ENCODE data around the gene TSPAN11.
"Not testable (repeated sequence)": the region's sequence is repeated elsewhere in the genome, so short reads cannot be mapped to it uniquely, and the experiment has no call there.

Gene TSPAN11

GRCh38 chr12:31018106-31018789, 91.7 kb downstream of the TSPAN11 start:
- TF ChIP-seq TAF1 (IDR thresholded peaks at IDR 0.05; ENCODE audit: borderline replicate concordance, low read depth, low read length): no peak
- TF ChIP-seq POLR2AphosphoS5 (IDR thresholded peaks at IDR 0.05; ENCODE audit: low read depth, low read length): no peak
- TF ChIP-seq POLR2A (IDR thresholded peaks at IDR 0.05; ENCODE audit: low read depth, low read length): no peak
- DNase-seq (ENCODE audit: insufficient read length): no peak
- no peak for FAIRE-seq

DNA sequence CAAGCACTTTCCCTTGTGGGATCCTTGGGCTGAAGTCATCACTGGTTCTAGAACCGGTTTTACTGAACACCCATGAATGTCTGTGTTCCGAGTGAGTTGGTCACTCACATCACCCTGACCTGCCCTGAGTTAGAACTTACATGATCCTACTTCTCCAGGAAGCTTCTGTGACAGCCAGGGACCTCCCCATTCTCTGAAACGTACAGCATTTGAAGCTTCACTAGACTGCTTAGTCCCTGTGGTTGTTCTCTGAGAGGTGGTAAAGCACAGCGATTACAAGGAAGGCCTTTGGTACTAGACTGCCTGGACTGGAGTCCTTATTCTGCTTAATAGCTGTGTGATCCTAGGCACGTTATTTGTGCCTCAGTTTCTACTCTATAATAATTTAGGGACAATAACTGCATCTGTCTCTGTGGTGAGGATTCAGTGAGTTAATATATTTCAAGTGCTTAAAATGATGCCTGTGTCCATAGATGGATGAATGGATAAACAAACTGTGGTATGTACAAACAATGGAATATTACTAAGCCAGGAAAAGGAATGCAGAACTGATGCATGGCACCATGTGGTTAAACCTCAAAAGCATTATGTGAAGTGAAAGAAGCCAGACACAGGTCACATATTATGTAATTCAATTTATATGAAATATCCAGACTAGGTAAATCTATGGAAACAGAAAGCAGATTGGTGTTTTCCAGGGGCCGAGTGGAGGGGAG, 92.4 kb downstream of the TSPAN11 start:
- FAIRE-seq: no peak
- no peak for TF ChIP-seq TAF1 (IDR thresholded peaks at IDR 0.05; ENCODE audit: borderline replicate concordance, low read depth, low read length)
- TF ChIP-seq POLR2AphosphoS5 (IDR thresholded peaks at IDR 0.05; ENCODE audit: low read depth, low read length): no peak
- TF ChIP-seq POLR2A (IDR thresholded peaks at IDR 0.05; ENCODE audit: low read depth, low read length): no peak
- no peak for DNase-seq (ENCODE audit: insufficient read length)

DNA sequence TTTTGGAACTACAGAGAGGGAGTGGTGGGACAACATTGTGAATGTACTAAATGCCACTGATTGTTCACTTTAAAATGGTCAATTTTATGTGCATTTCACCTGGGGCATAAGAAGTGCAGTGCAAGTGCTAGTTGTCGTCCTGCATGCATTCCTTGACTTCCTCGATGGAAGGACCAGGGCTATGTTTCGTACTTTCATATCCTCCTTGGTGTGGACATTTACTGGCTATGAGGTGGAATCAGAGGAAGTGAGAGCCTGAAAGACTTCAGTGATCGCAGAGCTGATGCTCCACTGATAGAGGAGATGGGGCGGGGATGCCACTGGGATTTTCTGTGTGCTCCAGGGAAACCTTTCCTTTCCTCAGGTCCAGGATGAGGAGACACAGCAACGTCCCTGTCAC, 93.0 kb downstream of the TSPAN11 start:
- no peak for TF ChIP-seq POLR2A (IDR thresholded peaks at IDR 0.05; ENCODE audit: low read depth, low read length)
- no peak for TF ChIP-seq POLR2AphosphoS5 (IDR thresholded peaks at IDR 0.05; ENCODE audit: low read depth, low read length)
- TF ChIP-seq TAF1 (IDR thresholded peaks at IDR 0.05; ENCODE audit: borderline replicate concordance, low read depth, low read length): no peak
- DNase-seq (ENCODE audit: insufficient read length) (no peak), FAIRE-seq (no peak)

DNA sequence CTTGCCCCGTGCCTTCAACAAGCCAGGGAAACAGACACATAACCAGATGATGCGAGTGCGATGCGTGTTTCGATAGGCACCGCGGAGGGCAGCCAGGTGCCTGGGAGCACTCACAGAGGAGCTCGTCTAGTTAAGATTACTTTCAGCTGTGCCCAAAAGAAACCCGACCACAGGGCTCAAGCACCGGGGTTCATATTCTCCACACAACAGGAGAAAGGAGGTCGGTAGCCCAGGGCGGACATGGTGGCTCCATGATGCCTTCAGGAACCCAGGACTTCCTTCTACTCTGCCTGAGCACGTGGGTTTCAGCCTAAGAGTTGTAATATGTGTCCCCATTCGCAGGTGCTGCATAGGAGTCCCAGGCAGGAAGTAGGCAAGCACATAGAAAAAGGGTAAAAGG, 93.4 kb downstream of the TSPAN11 start:
- TF ChIP-seq POLR2AphosphoS5 (IDR thresholded peaks at IDR 0.05; ENCODE audit: low read depth, low read length) (no peak), POLR2A (IDR thresholded peaks at IDR 0.05; ENCODE audit: low read depth, low read length) (no peak), TAF1 (IDR thresholded peaks at IDR 0.05; ENCODE audit: borderline replicate concordance, low read depth, low read length) (no peak)
- DNase-seq (ENCODE audit: insufficient read length) (no peak), FAIRE-seq (no peak)

- TF ChIP-seq TAF1 (IDR thresholded peaks at IDR 0.05; ENCODE audit: borderline replicate concordance, low read depth, low read length) (no peak), POLR2A (IDR thresholded peaks at IDR 0.05; ENCODE audit: low read depth, low read length) (no peak), POLR2AphosphoS5 (IDR thresholded peaks at IDR 0.05; ENCODE audit: low read depth, low read length) (no peak)
- no peak for FAIRE-seq
- no peak for DNase-seq (ENCODE audit: insufficient read length)
Measured at GRCh38 chr12:31020385-31021166, 94.0 kb downstream of the TSPAN11 start.

DNA sequence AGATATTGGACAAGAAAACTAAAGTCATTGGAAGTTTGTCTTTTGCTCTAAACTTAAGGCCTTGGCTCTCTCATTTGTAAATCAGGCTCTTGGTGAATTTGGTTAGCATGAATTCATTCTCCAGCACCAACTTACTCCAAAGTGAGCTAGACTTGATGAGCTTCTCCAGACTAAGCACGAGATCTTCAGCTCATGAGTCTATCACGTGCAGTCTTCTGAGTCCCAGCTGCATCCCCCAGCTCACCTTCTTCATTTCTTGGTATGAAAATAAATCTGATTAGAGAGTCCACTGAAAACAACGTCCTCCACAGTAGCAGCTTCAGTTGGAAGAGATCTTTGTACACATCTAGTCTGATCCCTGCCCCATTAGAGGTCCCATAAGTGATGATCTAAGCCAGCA, 94.6 kb downstream of the TSPAN11 start:
- DNase-seq (ENCODE audit: insufficient read length) (no peak), FAIRE-seq (no peak)
- TF ChIP-seq TAF1 (IDR thresholded peaks at IDR 0.05; ENCODE audit: borderline replicate concordance, low read depth, low read length): no peak
- no peak for TF ChIP-seq POLR2AphosphoS5 (IDR thresholded peaks at IDR 0.05; ENCODE audit: low read depth, low read length)
- TF ChIP-seq POLR2A (IDR thresholded peaks at IDR 0.05; ENCODE audit: low read depth, low read length): no peak

GRCh38 chr12:31021809-31022494, 95.4 kb downstream of the TSPAN11 start:
- FAIRE-seq (no peak), DNase-seq (ENCODE audit: insufficient read length) (no peak)
- no peak for TF ChIP-seq POLR2A (IDR thresholded peaks at IDR 0.05; ENCODE audit: low read depth, low read length)

DNA sequence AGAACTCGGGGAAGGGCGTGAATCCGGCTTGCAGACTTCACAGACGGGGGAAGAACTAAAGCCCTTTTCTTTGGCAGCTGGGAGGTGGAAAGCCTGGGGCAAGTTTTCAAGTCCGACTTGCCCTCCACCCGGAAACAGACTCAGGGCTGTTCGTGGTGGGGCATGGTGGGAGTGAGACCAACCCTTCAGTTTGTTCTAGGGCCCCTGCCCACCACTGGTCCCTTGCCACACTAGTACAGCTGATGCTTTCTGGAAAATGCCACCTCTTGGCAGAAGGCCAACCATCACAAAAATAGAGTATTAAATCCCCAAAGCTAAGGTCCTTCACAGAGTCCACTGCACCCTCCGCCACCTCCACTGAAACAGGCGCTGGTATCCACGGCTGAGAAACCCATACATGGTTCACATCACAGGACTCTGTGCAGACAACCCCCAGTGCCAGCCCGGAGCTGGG, 96.8 kb downstream of the TSPAN11 start:
- no peak for FAIRE-seq
- TF ChIP-seq POLR2AphosphoS5 (IDR thresholded peaks at IDR 0.05; ENCODE audit: low read depth, low read length) (no peak), POLR2A (IDR thresholded peaks at IDR 0.05; ENCODE audit: low read depth, low read length) (no peak), TAF1 (IDR thresholded peaks at IDR 0.05; ENCODE audit: borderline replicate concordance, low read depth, low read length) (no peak)
- DNase-seq (ENCODE audit: insufficient read length): no peak

- FAIRE-seq (no peak), DNase-seq (ENCODE audit: insufficient read length) (no peak)
- TF ChIP-seq TAF1 (IDR thresholded peaks at IDR 0.05; ENCODE audit: borderline replicate concordance, low read depth, low read length) (no peak), POLR2AphosphoS5 (IDR thresholded peaks at IDR 0.05; ENCODE audit: low read depth, low read length) (no peak), POLR2A (IDR thresholded peaks at IDR 0.05; ENCODE audit: low read depth, low read length) (no peak)
Measured at GRCh38 chr12:31026202-31026601, 99.7 kb downstream of the TSPAN11 start.

DNA sequence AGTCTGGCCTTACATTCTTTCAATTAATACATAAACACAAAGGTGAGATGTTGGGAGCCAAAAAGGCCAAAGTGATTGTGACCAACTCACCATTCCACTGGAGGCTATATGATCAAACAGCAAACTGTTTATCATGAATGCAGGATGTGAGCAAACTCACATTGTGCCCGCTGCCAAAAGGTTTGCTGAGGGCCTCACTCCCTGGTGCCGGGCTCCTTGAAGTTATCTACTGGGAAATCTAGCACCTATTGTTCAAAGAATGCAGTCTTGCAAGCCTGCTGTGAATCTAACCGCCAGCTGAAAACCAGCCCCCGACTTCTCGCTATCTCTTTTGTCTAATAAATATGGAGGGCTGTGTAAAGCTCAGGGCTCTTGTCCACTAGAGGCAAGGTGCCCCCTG, 100.5 kb downstream of the TSPAN11 start:
- not testable (repeated sequence) for DNase-seq (ENCODE audit: insufficient read length); FAIRE-seq

GRCh38 chr12:31029468-31029867, 102.9 kb downstream of the TSPAN11 start:
- FAIRE-seq: no peak
- TF ChIP-seq POLR2A (IDR thresholded peaks at IDR 0.05; ENCODE audit: low read depth, low read length) (no peak), TAF1 (IDR thresholded peaks at IDR 0.05; ENCODE audit: borderline replicate concordance, low read depth, low read length) (no peak), POLR2AphosphoS5 (IDR thresholded peaks at IDR 0.05; ENCODE audit: low read depth, low read length) (no peak)
- no peak for DNase-seq (ENCODE audit: insufficient read length)
